ENCODE data around the gene EFNA5.

EFNA5 gene

DNA sequence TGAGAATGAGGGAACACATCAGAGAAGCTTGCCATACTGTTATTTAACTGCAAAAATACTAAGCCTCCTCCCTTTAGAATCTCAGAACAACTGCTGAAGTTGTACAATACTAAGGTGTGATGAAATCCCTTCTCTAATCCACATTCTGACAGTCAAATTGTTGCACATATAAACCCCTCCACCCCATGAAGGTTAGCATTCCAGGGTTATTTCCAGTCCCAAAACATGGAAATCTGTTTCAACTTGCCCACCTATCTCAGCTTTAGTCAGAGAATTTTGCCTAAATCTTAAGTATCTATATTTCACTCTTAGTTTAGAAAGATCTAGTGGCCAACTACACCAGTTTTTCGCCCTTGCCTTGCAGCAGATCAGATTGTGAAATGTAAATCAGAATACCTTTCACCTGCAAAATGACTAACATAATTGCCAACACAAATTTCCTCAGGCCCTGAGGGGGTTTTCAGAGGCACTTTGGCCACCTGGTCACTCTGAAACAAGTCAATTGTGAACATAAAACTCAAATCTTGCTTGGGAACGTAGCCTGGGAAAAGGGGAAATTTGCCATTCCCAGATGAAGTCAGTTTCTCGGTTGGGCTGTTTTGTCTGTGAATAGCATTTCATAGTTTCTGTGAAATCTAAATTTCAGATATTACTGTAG lies 93.9 kb downstream of the EFNA5 start:
- DNase-seq (ENCODE audit: insufficient read length, low spot score) = no peak
- FAIRE-seq = no peak

DNA sequence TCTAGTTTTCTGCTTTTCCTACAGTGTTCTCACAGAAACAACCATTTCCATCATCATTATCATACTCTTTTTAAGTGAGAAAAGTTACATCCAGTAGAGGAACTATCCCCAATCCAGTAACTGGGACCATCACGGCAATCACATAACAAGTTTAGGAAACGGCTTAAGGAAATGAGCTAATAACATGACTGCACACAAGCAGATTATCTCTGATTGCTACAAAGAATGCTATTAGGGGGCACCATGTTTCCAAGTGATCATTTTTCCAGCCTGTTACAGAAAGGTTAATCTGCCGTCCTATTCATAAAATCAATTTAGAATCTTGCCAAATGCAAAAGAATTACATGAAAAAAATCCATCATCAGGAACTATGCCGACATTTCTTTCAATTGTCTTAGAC lies 94.6 kb downstream of the EFNA5 start:
- FAIRE-seq = no peak
- no peak for DNase-seq (ENCODE audit: insufficient read length, low spot score)

DNA sequence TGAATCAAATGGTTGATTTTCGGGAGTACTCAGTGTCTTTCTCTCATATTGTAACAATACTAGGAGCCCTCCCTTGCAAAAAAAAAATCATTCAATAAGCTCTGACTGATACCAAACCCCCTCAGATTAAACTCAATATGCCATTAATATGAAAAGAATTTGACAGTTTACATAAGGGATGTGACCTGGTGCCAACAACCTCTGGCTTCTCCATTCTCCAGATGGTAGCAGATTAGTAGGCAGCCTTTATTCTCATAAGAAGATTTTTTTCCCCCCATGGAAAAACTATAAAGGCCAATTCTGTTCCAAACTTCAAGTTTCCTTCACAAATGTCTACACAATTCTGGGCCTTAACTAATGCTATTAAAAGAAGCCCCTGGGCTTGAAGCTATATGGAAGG lies 96.5 kb downstream of the EFNA5 start:
- no peak for FAIRE-seq
- DNase-seq (ENCODE audit: insufficient read length, low spot score) = no peak

DNA sequence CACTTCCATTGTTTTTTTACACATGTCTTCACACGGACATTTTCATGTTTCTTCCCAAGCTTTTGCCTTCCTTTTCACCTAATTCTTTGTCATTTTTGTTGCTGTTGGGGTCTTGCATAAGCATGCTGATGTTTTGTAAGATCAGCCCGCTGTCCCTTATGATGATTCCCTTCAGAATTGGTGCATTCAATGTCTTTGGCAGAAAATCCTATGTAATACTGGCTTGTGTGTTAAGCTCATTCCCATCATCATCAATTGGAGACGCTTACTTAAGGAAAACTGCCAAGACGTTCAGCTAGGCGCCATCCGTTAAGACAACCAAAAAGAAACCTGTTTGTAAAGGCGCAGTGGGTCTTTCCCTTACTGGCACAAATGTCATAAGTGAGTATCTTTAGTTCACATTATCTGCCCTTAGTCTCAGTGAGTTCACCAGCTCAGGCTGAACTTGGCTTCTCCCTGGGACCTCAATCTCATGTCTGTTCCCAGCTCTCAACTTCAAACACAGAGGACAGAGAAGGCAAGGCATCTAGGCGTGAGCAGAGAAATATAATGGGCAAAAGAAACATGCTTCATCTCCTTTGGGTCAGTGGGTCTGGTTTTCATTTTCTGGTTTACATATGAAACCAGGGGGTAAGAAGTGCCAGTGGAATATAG lies 97.9 kb downstream of the EFNA5 start:
- DNase-seq (ENCODE audit: insufficient read length, low spot score) = no peak
- FAIRE-seq = peak; percentile 26

DNA sequence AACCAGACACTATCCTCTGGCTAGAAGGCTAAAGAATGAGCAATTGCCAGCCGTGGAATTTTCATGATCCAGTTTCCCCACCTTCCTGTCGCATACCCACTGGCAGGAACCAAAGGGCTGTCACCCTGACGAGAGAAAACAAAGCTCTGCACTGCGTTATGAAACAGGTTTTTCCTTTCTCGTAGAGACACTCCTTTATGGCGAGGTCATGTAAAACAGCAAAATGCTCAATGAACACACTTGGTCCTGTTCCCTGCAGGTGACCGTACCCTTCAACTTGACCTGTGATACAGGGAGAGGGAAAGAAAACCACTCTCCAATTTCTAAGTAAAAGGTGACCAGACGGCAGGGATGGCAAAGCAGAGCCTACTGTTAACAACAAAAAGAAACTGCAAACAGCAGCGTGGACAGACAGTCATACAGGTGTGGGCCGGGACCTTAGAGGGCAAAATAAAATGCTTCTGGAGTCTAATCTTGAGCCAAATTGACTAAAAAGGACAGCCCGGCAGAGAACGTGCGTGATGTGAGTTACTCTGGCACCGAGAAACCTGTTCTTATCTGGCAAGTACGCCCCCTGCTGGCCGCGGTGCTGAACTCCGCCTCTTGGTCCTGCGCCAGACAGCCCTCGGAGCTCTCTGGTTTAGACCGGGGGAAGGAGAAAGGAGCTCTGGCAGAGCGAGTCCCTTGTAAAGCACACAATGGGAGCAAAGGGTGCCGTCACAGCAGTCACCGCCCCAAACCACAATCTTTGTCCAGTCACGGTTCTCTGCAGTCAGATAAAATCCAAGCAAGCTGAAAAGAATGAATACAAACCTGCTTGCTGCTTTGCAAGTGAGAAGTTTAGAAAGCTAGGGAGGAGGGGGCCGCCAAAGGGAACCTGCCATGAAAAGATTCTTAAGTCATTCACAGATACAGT lies 98.9 kb downstream of the EFNA5 start:
- FAIRE-seq (no peak), DNase-seq (ENCODE audit: insufficient read length, low spot score) (peak; percentile 31)

DNA sequence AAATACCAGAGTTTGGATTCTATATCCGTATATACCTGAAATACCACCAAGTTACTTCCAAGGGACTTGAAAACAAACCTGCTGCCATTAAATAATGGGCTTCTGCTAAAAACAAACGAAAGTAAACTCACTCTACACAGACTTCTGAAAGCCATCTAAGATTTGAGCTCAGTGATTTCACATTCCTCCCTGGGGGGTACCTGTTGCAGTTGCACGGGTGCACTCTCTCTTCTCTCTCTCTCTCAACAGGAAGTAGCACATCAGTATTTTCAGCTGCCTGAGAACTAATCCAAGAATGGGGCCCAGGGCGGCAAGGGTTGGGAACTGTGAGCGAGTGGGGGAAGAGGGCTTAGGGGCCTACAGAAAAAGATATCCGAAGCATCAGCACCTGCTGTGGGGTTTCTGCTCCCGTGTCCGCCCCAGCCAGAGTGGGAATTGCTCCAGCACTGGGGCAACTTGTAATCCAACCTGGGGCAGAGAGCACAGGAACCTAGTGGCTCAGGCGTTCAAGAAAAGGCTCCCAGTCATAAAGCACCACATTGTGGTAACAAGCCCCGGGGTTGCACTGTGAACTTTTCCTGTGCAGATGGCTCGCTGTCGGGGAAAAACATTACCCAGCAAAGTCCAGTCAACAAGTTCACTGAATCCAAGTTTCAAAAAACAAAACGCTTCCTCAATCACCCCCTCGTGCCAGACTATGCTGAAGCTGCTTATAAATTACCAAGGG lies 99.8 kb downstream of the EFNA5 start:
- peak; percentile 52 for DNase-seq (ENCODE audit: insufficient read length, low spot score)
- peak; percentile 99 for FAIRE-seq

DNA sequence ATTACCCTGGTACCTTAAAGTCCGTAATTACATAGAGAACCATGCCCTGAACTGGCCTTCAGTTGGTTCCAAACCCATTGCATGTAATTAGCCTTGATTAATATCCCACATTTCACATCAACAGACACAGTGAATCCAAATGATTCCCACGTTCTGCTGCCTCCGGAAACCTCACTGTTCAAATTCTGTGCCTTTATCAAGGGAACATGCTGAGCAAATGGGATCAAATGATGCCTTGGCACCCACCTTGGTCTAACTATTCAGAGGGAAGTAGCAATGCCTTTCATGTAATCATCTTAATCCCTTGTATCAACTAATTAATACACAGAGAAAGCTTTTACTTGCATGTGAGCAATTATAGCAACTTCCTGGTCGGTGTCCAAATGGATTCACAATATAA lies 100.6 kb downstream of the EFNA5 start:
- FAIRE-seq (peak; percentile 18), DNase-seq (ENCODE audit: insufficient read length, low spot score) (no peak)

DNA sequence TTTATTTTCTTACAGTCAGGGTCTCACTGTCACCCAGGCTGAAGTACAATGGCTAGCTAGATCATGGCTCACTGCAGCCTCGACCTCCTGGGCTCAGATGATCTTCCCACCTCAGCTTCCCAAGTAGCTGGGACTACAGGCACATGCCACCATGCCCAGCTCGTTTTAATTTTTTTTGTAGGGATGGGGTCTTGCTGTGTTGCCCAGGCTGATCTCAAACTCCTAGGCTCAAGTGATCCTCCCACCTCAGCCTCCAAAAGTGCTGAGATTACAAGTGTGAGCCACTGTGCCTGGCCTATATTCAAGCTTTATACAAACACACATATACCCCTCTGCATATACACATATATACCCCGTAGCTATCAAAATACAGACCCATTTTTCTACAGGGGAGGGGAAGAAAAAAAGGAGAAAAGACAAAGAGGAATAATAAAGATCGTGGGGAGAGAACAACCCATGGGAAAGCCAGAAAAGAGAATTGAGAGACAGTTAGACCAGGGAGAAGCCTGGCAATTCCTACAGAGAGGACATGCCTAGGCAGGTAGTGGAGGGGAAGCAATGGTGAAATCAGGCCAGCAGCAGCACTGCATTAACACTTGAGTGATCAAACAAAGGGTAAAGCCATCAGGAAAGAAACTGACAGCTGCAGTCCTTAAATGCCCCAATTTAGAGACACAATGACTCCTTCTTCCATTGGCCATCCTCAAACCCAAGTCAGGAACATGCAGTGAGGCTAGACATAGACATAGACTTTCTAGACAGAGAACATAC lies 102.7 kb downstream of the EFNA5 start:
- no peak for FAIRE-seq
- no peak for DNase-seq (ENCODE audit: insufficient read length, low spot score)

DNA sequence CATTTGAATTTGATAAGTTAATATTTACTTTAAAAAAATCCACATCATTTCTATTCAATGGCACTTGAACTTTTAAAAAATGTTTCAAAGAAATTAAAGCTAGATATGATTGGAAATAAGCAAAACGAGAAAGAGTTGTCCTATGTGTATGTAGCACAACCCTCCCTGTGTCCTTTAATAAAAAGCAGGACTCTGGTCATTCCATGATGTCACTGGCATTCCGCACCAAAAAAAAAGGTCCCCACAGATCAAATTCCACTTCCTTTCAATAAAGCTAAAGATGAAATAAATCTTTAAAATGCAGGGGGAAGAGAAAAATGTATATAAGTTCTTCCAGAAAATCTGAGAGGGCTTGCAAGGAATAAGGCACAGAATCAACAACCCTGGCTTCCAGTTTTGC lies 103.8 kb downstream of the EFNA5 start:
- DNase-seq (ENCODE audit: insufficient read length, low spot score) (no peak), FAIRE-seq (peak; percentile 31)

DNA sequence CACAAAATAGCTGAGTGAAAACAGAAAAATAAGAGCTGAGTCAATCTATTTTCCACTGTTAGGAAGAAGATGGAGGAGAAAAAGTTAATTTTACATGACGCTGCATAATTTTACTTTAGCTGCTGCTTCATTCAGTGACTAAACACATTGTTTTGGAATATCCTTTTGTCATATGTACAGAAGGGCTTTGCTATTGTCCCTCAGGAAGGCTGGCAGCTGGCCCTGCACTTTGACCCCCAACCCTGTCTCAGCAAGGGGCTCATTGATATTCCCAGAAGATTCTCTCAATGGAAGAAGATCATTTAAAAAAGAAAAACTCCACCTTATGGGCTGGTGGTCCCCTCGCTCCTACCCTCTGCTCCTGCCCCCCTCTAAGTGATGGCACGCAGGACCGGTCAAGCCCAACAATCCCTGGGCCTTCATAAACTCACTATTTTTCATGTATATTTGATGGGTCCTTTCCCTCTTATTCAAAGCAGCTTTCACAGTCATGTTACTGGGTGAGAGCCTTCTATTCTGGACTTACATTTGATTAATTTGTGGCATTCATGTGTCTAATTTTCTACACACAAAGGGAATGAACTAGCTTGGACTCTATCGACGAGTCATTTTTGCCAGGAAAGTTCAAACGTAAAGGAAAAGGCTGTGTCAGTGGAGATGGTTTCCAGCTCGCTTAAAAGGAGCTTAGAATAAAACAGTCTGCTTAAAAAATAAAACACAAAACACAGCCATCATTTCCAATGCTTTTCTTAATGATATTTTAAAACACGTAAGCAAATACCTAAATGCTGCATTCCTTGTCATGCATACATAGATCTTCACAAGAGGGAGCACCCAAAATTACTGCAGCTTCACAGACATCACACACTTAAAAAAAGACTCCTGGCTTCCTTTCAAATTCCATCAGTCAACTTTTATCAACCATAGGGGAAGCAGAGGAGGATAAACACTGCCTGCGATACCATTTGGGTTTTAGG lies 104.7 kb downstream of the EFNA5 start:
- no peak for FAIRE-seq
- DNase-seq (ENCODE audit: insufficient read length, low spot score) = no peak

DNA sequence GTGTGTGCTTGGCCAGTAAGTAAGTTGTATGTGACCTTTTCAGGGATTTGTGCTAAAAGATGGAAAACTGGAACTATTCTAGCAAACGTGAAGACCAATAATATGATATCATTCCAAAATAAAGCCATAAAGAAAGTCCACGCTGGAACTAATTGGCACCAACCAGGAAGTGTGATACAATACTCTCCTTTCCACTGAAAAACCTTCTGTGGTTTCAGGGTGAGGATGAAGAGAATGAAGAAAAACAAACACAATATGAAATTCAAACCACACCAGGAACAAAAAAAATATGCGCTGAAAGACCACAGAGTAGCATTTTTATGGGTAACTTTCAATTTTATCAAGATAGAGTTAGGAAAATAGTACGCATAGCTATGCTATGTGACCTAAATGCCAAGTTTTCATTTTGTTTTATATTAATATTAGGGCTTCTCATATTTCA lies 105.8 kb downstream of the EFNA5 start:
- no peak for DNase-seq (ENCODE audit: insufficient read length, low spot score)
- FAIRE-seq = peak; percentile 39

DNA sequence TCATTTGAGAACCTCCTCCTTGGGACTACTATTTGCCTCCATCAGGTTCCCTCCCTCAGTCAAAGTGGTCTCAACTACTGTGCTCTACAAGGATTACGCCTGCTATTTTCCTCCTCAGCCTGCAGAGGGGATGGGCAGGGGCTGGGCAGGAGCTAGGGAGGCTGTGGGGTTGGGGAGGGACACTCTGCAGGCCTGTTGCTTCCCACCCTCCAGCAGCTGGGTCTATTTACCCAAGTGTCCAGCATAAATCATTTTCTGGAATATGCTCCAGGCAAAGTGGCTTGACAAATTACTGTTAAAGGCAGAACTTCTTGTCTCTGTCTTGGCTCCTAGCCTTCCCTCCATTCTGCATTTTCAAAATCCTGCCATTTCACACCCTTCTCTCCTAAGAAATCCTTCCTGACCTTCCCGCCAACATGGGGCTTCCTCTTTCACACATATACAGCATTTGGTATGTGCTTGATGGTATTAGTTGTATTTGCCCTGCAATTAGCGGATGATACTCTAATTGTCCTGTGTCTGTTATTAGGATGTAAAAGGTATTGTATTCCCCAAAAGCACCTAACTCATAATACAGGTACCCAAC lies 106.7 kb downstream of the EFNA5 start:
- FAIRE-seq (no peak), DNase-seq (ENCODE audit: insufficient read length, low spot score) (no peak)

DNA sequence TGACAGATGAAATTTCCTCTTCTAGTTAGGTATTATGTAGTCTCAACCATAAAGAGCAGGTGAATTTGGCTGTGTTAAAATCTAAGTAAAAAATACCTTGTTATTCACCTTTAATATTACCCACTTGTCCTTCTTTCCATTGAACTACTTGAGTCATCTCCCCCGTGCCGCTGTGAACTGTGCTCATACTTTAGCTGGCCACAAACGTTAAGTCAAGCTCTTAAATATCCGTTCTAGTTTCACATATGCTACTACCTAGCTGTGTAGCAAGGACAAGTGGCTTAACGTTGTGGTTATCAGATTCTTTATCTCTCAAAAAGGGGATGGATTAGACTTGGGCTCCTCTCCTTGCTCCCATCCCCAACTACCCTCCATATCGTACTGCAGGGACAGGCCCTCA lies 110.4 kb downstream of the EFNA5 start:
- no peak for FAIRE-seq
- DNase-seq (ENCODE audit: insufficient read length, low spot score) = no peak

DNA sequence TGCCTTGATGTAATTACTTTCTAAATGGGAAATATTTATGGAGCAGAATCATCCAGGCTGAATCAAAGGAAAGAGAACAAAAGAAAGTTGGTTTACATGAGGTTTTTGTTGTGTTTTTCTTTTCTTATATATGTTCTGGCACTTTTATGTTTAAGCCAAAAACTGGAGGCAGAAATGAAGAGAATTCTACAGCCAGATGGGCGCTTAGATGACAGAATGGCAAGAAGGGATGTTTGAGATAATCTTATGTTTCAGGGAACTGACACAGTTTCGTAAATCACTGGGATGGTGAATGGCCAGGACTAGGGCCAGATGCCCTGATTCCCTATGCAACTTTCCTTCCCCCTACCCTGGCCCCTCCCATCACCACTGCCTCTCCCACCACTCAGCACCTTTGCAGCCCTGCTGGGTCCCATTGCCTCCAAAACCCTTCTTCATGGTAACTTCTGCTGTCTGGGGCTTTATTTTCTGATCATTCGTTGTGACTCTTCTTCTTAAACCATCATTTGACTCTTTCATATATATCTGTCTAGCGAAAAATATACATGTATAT lies 111.8 kb downstream of the EFNA5 start:
- FAIRE-seq (no peak), DNase-seq (ENCODE audit: insufficient read length, low spot score) (no peak)

DNA sequence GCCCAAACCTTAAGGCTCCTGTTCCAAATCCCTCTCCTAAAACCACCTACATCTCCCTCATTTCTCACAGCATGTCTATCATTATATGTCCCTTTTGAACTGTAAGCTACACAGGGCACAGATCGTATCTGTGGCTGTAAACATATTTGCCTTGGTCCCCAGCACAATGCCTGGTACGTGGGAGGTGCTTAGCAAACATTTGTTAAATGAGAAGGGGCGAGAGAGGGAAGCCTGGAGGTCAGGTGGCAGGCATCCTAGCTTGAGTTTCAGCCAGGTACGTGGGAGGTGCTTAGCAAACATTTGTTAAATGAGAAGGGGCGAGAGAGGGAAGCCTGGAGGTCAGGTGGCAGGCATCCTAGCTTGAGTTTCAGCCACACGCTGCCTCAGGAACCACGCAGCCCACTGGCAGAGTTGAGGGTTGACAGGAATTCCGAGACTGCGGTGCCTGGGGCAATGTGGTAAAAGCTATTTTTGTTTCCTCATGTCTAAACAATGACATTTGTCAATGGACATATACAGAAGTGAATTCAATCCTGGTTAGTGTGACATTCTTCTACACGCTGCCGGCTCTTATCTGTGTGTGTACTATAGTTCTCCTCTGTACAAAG lies 113.6 kb downstream of the EFNA5 start:
- FAIRE-seq = no peak

DNA sequence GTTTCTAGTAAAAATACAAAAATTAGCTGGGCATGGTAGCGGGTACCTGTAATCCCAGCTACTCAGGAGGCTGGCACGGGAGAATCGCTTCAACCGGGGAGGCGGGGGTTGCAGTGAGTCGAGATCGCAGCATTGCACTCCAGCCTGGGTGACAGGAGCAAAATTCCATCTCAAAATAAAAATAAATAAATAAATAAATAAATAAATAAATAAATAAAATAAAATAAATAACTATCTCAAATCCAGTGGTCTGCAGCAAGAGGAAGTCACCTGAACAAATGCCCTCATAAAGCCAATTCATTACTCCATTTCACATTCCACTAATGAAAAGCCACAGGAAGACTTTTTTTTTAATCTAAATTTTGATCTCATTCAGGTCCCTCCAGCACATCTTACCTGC lies 114.2 kb downstream of the EFNA5 start:
- no peak for FAIRE-seq
- DNase-seq (ENCODE audit: insufficient read length, low spot score) = no peak

More for the DNA sequence above, 113.6 kb downstream of the EFNA5 start:
- DNase-seq (ENCODE audit: insufficient read length, low spot score) = no peak

DNA sequence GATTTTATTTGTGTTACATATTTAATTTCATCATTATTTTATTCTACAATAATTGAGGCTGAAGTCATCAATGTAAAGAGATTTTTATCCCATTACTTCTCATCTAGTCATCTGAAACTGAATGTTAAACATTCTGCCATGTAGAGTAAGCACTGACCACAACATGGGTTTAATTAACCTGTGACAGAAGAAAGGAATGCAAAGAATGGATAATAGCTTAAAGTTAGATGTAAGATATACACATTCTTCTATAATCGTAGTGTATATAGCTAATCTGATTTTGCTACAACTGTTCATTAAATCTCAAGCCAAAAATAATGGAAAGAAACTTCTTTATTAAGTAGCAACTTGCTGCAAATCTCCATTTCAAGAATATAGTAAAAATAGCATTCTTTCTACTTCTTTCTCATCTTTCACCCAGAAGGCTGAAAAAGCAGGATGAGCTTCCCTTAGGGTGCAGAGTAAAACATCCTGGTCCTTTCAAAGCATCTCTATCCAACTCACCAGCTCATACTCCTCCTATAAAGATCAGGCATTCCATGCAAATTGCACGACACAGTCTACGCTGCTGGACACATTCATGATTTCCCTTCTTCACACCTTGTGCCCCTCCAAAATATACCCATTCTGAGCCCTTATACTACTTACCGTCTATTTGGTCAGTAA lies 115.2 kb downstream of the EFNA5 start:
- no peak for FAIRE-seq

More for the DNA sequence above, 115.2 kb downstream of the EFNA5 start:
- DNase-seq (ENCODE audit: insufficient read length, low spot score) = no peak

Measured in GM19239 (cell line).